NCI-H2107 (cell line): ENCODE measurements around the gene SDHAF3.
"Not testable (repeated sequence)": the region's sequence is repeated elsewhere in the genome, so short reads cannot be mapped to it uniquely, and the experiment has no call there.

Experiments used
- DNase-seq: peaks from one replicate; lab custom pipeline; 2025; lab: John Stamatoyannopoulos, UW

Gene SDHAF3

DNA sequence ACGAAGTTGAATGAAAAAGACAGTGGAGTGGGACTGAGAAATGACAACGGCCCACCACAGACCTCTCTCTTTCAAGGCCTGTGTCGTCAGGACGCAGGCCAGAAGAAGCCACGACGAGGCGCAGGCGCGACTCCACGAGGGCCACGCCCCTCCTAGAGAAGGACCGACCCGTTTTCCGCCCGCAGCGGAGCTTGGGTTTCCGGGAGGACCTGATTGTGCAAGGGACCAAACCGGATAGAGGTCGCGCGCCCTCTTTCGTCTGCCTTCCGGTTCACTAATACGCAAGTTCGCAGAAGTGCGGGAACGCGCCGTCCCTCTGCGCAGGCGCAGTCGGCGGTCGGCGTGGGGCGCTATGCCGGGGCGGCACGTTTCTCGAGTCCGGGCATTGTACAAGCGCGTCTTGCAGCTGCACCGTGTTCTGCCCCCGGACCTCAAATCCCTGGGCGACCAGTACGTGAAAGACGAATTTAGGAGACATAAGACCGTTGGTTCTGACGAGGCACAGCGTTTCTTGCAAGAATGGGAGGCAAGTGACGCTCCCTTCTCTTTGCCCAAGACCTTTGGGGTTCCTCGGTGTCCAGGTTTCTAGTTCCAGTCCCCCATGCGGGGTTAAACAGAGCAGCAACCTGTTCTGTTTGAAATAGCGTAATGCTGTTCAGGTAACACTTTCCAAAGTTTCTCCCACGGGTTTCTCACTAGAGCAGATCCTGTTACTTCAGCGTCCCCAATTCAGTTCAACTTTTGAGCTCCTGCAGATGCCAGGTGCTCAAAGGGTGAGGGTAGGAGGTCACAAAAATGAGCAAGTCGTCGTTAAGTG lies at the start of gene SDHAF3:
Gene SDHAF3 (plus strand): TSS at position 327 of the 817 bp plus-strand sequence. CDS start 26 bp downstream, at position 353.
- peak; percentile 98 for DNase-seq

DNA sequence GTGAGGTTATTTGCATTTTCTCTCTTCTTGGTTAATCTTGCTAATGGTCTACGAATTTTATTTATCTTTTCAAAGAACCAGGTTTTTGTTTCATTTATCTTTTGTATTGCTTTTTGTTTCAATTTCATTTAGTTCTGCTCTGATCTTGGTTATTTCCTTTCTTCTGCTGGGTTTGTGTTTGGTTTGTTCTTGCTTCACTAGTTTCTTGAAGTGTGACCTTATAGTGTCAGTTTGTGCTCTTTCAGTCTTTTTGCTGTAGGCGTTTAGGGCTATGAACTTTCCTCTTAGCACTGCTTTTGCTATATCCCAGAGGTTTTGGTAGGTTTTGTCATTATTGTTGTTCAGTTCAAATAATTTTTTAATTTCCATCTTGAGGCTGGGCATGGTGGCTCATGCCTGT lies 45.5 kb upstream of the SDHAF3 start:
- not testable (repeated sequence) for DNase-seq

DNA sequence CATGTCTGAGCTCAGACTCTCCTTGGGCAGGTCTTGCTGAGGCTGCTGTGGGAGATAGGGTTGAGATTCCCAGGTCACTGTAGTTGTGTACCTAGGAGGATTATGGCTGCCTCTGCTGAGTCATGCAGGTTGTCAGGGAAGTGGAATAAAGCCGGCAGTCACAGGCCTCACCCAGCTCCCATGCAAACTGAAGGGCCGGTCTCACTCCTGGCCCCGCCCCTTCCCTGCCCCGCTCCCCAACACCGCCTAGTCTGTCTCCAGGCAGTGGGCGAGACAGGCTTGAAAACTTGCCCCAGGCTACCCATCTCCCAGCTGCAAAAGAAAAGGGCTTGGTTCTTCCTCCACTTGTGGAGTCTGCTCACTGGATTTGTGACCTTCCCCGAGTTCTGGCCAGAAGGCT lies 41.6 kb upstream of the SDHAF3 start:
- DNase-seq, result no peak

DNA sequence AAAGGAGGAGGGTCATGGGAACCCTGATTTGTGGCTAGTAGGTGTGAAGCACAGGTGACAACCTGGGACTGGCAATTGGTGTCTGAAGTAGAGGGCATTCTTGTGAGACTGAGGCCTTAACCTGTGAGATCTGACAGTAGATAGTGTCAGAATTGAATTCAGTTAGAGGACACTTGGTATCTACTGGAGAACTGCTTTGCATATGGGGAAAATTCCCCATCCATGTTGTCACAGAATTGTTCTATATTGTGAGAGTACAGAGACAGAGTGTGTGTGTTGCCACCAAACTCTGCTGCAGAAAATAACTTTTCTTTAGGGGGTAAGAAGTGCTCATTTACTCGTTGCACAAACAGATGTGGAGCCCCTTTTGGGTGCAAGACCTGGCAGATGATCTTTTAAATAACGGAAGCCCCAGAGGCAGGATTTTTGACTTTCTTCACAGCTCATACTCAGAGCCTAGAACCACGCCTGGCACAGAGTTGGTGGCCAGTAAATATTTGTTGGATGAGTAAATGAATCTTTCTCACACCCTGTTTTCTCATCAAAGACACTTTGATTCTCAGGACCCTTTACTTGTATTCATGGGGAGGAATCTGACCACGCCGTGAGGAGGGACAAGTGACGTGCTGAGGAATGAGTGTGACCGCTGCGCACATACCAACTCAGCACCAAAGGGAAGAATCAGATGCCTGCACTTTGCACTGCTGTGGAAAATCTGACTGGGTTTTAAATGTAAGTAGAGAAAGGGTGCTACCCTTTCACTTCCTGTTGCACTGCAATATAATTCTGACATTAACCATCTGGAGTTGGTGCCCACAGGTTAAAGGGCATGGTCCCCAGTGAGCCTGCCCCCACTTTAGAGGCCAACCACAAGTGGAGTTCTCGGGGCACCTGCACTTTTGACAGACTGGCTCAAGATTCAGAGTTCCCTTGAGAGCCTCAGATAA lies 39.2 kb upstream of the SDHAF3 start:
- no peak for DNase-seq

DNA sequence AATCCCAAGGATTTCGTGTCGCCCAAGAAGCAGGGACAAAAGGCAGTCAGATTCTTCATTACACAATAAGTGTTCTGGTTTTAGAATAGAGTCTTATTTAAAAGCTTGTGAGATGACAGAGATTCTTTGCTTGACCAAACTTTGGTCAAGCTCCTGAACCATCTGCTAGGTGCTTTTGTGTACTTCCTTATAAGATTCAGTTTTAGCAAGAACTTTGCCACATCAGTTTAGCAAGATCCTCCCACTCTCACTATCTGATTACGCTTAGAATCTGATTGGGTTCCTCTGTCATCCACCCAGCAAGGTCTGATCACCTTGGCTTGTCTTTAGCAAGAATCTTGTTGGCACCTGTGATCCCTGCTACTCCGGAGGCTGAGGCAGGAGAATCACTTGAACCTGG lies 38.2 kb upstream of the SDHAF3 start:
- DNase-seq, result no peak

DNA sequence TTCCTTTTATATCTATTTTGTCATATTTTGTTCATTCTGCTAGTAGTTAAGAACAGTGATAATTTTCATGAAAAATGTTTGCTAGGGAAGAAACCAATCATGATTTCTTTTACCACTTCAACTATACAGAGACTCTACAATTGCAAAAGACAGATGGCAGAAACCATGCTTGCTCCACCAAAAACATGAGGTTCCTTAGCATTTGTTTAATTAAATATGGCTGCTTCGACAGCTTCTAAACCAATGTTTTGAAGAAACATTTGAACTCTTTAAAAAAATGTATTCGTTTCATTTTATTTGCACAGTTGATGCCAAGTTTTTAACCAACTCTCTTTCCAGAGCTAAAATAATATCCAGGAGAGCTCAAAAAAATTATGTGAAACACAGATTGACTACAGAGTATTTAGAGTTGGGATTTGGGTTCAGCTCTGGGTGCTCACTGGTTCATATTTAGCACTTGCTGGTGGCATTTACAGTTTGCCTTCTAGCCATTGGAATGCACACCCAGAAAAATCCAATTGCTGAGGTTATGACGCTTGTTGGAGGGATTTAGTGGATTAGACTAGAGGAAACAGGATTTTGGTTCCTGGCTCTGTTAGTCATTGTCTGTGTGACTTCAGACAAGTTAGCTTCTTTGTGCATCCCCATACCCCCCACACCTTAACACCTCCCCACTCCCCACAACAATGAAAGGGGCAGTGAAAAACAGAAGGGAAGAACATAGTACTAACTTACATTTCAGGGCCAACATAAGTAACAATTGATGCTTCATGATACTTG lies 35.8 kb upstream of the SDHAF3 start:
- no peak for DNase-seq

DNA sequence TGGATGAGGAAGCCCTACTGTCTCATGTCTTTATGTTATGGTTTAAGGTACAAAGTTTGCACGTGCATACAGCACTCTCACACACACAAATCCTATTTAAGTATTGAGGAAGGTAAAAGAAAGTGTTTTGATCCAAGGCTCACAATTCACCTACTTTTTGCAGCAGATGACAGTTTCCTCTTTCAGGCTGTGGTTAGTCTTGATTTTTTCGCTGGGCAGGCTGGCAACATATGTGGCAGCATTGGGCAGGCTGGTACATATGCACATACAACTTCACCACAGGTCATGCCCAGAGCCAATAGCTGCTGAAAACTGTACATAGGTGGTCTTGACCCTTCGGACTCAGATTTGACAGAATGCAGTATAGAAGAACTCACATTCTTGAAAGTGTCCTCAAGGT lies 29.1 kb upstream of the SDHAF3 start:
- no peak for DNase-seq

DNA sequence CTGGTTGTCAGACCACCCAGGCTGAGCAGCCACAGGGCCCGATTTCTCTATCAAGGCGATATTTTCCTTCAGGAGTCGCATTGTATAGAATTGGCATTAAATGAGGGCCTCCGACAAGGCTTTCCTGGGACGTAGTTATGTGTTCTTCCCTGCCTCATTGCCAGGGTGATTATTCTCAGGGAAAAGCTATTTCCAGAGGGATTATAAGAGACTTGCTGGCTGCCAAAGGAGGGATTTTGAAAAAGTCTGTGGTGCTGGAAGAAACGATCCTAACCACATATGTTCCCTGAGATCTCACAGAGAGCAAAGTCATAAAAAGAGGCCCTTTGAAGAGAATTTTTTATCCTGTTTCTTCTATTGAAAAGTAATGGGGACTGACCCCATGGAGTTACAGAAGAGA lies 27.7 kb upstream of the SDHAF3 start:
- DNase-seq, result no peak

DNA sequence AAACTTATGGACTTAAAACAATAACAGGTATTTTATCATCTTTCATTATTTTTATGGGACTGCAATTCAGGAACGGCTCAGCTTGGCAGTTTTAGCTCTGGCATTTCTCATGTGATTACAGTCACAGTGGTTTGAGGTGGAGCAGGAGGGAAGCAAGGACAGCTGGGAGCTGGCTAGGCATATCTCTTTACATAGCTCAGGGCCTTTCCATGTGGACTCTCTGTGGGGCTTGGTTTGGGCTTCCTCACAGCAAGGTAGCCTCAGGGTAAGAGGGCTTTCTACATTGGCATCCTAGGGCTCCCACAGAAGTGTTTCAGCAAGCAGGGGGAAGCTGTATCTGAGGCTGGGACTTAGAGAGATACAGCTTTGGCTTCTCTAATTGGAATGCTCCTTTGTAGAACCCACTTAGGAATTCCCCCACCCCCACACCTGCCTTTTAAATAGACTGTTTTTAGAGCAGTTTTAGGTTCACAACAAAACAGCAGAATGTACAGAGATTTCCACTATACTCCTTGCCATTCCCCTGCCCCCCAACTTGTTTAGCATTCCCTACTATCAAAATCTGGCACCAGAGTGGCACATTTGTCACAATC lies 26.6 kb upstream of the SDHAF3 start:
- DNase-seq, result no peak

DNA sequence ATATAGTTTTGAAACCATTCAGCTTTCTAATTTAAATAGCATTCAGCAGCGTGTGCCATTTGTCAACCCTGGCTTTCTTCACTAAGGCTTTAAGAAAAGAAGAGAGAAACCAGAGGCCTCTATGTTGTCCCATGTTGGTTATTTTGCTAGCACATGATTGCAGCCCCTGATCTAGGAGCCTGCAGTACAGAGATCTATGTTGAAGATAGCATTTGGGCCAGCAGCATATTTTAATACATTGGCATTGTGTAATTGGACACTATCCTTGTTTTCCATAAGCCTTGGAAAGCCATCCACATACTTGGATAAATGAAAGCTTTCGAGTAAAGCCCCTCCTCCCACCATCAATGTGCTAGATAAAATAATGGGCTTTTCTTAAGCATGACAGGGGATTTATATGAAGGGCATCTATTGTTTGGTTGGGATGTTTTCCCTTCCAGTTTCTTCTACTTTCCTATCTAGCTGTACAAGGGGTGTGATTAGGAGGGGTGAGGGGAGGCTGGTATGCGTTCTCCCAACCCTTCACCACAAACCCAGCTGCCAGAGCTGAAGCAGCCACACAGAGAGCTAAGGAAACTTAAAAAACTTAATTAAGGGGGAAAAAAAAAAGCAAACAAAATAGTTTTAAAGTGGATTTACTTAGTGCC lies 23.1 kb upstream of the SDHAF3 start:
- no peak for DNase-seq

DNA sequence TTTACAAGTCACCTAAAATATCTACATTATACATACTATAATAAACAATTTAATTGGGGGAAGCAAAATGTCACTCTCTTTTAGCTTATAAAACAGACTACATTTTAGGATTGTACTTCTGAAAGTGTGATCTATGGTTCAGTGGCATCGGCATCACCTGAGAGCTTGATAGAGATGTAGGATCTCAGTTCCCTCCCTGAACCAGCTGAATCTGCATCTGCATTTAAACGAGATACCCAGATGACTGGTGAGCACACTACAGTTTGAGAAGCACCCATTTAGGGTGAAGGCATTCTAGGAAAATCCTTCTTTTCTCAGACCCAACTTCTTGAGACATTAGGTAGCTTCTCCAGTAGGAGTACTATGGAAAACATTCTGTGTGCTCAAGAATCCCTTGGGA lies 21.5 kb upstream of the SDHAF3 start:
- DNase-seq, result no peak

DNA sequence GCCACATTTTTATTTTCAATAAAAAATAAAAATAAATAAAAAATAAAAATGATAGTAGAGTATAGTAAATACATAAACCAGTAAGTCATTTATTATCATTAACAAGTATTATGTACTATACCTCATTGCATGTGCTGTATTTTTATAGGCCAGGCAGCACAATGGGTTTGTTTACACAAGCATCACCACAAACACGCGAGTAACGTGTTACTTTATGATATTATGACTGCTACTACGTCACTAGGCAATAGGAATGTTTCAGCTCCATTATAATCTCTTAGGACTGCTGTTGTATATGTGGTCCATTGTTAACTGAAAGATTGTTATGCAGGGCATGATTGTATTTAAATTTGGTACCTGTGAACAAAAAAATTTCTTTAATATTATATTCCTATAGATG lies 20.8 kb upstream of the SDHAF3 start:
- no peak for DNase-seq

DNA sequence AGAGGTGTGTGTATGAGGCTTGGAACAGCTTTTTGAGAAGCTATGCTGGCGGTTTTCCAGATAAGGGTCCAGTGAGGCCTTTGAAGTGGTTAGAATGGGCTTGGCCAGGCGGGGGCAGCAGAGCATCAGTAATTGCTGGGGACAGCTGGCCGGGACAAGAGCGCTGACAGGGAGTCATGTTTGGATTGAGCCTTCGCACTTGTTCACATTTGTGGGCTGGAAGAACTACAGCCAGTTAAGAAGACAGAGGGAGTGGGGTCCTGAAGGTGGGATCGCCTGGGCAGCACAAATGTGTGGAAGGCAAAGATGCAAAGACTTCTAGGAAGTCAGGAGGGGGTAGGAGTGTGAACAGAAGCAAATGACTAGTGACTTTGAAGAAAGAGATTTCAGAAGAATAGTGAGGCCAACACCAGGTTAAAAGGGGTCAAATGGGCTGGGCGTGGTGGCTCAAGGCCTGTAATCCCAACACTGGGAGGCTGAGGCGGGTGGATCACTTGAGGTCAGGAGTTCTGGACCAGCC lies 12.7 kb upstream of the SDHAF3 start:
- peak; percentile 38 for DNase-seq

DNA sequence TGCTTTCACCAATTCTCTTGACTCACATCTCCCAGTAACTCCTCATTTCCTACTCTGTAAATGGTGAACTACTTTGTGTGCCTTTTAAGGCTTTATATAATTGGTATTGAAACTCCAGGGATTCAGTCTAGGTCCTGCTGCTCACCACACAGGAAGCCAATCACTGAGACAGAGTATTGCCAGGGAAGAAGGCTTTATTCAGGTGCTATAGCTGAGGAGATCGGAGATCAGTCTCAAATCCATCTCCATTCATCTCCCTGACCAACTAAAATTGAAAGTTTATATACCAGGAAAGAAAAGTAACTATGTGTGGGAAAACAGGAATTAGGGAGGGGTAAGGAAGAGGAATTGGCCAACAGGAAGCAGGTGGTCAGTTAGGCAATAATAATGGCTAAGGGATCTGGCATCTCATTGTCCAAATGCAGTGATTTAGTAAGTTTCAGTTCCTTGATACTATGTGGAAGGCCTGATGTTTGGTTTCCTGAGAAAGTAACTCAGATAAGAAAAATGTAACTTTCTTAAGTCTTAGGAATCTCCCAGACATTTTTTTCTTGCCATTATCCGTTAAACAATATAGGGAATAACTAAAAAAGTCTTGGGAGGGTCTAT lies 10.2 kb upstream of the SDHAF3 start:
- DNase-seq, result no peak

DNA sequence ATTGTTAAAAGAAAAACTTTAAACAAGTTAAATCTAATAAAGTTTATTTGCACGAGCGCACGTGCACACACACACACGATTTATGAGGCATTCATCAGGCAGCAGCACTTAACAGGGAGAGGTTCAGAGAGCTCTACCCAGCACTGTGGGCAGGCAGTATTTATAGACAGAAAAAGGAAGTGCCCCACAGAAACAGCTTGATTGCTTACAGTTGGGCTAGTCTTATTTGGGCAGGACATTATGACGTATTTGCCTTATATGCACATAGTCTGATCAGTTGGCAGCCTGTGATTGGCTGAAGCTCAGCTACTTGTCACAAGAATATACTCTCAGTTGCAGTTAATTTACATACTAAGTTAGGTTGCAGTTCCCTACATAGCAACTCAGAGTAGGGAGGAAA lies 1.2 kb upstream of the SDHAF3 start:
- DNase-seq, result no peak

DNA sequence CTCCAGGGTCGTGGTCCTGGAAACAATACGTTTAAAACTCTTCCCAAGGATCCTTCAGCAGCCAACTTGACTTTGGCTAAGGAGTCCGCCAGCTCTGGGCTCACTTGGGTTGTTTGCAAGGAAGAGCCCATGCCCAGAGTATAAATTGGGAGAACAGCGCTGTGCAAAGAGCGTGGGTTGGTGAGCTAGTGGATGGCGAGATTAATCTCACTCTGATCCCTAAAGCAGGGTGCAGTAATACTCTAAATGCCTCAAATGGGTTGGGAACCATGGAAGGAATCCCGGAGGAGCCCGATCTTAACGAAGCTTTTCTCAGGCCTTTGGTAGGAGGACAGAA lies 495 bp upstream of the SDHAF3 start:
- no peak for DNase-seq

DNA sequence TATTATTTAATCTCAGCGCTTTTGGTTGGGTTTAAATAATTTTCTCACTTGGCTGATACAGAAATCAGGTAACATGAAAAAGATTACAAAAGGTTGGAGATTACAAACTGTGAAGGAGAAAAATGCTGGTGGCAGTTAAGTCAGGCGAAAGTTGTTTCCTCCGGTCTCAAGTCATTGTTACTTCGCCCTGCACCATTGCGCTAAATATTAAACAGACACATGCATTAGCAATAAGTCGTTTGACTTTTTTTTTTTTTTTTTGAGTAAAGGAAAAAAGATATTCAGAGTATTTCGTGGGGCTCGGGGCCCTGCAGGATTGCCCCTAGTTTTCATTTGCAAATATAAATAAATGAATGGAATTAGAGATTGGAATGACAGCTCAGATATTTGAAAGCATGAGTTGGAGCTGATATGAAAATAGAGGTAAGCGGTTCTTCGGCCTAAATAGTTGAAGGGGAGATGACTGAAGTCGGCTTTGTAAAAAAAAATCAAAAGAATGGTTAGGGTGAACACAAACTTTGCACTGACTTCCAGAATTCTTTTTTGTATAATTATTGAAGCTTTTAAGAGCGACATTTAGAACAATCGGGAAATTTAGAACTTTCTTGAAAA lies 914 bp downstream of the SDHAF3 start:
- DNase-seq, result no peak

DNA sequence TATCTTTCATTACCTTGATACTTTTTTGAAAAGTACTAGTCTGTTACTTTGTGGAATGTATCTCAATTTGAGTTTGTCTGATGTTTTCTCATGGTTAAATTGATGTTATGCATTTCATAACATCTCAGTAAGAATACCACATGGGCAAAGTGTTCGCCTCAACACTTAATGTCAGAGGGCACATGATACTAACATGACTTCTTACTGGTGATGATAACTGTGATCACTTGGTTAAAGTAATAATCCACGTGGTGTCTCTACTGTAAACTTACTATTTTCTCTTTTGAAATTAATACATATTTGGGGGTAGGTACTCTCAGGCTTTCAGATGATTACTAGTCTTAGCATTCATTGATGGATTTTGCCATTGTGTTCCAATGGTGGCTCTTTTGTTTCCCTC lies 2.2 kb downstream of the SDHAF3 start:
- DNase-seq, result no peak

DNA sequence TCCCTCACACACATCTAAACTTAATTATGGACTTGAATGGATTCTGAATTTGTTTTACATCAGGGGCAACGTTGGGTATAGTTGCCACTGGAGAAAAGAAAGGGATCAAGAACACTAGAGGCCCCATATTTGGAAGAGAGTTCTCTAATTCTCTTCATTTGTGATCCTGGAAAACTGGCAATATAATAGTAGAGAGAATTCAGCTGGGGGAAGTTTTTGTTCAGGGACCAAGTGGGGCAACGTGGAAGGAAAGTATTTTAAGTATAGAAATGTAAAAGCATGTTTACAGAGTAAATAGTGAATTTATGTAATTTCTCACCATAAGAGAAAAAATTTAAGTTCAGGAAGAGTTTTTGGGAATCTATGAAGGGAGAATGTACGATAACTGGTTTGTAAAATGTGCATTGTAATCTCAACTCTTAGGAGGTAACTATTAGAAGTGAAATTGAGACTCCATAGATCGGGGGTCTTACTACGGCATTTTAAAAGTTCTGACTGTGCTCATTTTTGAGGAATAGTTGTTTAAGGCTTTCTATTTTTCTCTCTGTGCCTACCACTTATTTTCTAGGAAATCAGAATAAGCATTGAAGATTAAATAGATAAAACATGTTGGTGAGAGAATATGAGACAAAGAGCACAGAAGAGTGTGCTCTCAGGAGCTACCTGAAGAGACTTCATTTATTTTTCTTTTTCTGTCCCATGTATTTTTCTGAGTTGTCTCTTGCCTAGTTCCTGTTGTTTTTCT lies 3.4 kb downstream of the SDHAF3 start:
- no peak for DNase-seq

DNA sequence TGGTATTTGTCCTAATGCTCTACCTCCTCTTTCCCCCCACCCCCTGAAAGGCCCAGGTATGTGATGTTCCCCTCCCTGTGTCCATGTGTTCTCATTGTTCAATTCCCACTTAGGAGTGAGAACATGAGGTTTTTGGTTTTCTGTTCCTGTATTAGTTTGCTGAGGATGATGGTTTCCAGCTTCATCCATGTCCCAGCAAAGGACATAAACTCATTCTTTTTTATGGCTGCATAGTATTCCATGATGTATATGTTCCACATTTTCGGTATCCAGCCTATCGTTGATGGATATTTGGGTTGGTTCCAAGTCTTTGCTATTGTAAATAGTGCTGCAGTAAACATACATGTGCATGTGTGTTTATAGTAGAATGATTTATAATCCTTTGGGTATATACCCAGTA lies 5.6 kb downstream of the SDHAF3 start:
- DNase-seq, result not testable (repeated sequence)
